GM12801 (cell line): ENCODE results near the gene EFNA5.

Experiments used
- CTCF ChIP-seq: IDR thresholded peaks from one replicate; pipeline ENCODE4 v1.5.1; 2011; ENCODE audit warnings: control low read depth; ENCODE audit not compliant: insufficient read length; ENCODE audit errors: extremely low read depth

The EFNA5 gene

GRCh38 chr5:107653685-107654084, 17.1 kb downstream of the EFNA5 start:
- TF ChIP-seq CTCF: no peak

GRCh38 chr5:107652839-107653607, 17.7 kb downstream of the EFNA5 start:
- TF ChIP-seq CTCF: no peak

GRCh38 chr5:107652408-107652807, 18.3 kb downstream of the EFNA5 start:
- no peak for TF ChIP-seq CTCF

GRCh38 chr5:107651325-107651724, 19.4 kb downstream of the EFNA5 start:
- TF ChIP-seq CTCF: no peak

- no peak for TF ChIP-seq CTCF
Measured at GRCh38 chr5:107646418-107646817, 24.3 kb downstream of the EFNA5 start.

- TF ChIP-seq CTCF: no peak
Measured at GRCh38 chr5:107640568-107640967, 30.2 kb downstream of the EFNA5 start.

- TF ChIP-seq CTCF: no peak
Measured at GRCh38 chr5:107639990-107640389, 30.7 kb downstream of the EFNA5 start.
